NCI-H460 (cell line): ENCODE results near the gene NTHL1. TPM values are rescaled to one million over a fixed set of nuclear protein-coding genes. Genes with fewer than 3 reads are reported as not detected.
A peak's percentile ranks its signal among the peaks of the same experiment; 100 is the strongest.

Source experiments
- DNase-seq: peaks from one replicate; pipeline ENCODE4 v3.0.0-alpha.2; 2016; ENCODE audit warnings: low read depth; ENCODE audit errors: extremely low read depth
- small RNA-seq, 2 experiments: library from RNA; depleted of rRNA; stranded (forward); fragments of <200 nt; gene quantifications; one replicate each; pipeline ENCODE3, GENCODE V24; 2014
- total RNA-seq: library from RNA; depleted of rRNA; stranded (reverse); fragments of >200 nt; shearing (Covaris generic); gene quantifications from 2 replicates; pipeline ENCODE4 v1.2.3, GENCODE V29; 2014; rRNA removed

NTHL1 gene
- total RNA-seq, 1 experiment from 2014 or later = 18.0 TPM

- no peak for DNase-seq
Measured at GRCh38 chr16:1998360-1998835, 49.2 kb downstream of the NTHL1 start.

- no peak for DNase-seq
Measured at GRCh38 chr16:1997494-1998359, 49.9 kb downstream of the NTHL1 start.

DNA sequence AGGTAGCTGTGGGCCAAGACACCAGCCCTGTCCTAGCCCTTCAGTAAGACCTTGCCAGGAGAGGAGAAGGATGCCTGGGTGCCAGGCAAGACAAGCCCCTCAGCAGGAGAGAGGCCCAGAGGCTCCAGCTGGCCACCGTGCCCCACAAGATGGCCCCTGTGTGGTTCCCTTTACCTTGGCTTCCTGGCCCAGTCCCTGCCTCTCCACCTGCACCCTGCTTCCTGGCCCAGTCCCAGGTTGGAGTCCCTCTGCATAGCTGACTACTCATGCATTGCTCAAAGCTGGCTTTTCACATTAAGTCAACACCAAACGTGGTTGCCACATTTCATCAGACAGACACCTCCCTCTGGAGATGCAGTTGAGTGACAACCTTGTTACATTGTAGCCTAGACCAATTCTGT, 53.9 kb downstream of the NTHL1 start:
- DNase-seq = no peak

- DNase-seq = no peak
Measured at GRCh38 chr16:1992704-1993317, 54.8 kb downstream of the NTHL1 start.

DNA sequence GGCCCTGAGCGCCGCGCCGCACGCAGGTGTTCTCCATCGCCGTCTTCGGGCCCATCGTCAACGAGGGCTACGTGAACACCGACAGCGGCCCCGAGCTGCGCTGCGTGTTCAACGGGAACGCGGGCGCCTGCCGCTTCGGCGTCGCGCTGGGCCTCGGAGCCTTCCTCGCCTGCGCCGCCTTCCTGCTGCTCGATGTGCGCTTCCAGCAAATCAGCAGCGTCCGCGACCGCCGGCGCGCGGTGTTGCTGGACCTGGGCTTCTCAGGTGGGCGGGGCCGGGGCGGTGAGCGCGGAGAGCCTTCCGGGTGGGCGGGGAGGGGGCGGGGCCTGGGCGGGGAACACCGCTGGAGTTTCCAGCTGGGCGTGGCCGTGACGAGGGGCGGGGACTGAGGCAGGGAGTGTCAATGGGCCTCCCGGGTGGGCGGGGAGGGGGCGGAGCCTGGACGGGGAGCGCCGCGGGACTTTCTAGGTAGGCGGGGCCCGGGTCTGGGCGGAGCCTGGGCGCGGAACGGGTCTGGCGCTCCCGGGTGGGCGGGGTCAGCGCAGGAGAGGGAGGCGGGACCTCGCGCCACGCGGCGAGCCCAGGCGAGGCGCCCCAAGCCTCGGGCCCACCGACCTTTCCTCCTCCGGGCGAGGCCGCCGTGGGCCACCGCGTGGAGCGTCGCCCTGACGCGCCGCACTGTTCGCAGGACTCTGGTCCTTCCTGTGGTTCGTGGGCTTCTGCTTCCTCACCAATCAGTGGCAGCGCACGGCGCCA, 55.5 kb downstream of the NTHL1 start:
- DNase-seq = peak; percentile 89

DNA sequence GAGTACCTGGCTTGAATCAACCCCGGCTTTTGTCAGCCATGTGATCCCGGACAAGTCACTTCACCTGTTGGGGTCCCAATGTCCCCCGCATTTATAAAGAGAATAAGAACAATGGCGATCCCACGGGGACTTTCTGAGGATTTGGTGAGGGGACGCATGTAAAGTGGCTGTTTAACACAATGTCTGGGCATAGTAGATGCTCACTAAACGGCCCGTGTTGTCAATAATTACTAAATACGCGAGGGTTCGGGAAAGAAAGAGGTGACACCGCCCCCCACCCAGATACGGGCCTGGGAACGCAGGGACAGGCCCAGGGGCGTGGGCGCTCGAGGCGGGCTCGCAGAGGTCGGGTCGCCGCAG, 56.1 kb downstream of the NTHL1 start:
- DNase-seq = no peak

- DNase-seq = no peak
Measured at GRCh38 chr16:1991135-1991551, 56.5 kb downstream of the NTHL1 start.

DNA sequence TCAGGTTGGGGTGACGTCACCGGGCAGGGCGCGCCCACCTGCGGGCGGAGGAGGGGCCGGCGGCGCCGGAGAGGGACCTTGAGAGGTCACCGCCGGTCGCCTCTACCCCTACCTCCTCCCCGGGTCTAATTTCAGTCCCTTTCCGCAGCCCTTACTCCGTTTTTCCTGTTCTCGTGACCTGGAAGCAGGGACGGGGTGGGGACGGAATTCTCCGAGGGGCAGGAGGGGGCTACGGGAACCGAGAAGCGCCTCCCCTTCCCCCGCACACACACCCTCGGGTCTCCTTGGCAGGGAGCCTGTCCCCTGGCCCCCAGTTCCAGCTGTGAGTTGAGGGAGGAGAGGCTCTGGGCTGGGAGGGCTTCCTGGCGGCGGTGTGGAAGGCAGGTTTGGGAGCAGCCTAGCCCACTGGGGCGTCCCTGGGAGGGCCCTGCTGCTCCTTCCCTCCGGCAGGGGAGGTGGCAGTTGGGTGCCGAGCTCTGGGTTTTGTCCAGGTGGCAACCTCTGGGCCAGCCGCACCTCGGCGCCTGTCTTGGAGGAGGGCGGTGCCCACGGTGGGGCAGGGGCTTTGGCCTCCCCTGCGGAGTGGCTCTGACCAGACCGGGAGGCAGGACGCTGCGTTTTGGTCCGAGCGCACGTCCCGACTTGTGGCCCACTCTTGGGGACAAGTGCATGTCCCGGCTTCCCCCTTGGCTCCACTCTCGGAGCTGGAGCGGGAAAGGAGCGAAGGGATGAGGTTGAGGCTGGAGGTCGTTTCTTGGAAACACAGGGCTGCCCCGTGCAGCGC, 57.1 kb downstream of the NTHL1 start:
- DNase-seq = no peak

GRCh38 chr16:1990101-1990350, 57.6 kb downstream of the NTHL1 start:
- no peak for DNase-seq

Small RNA genes lying within 50 kb of the gene (small RNA-seq; reads per million reads assigned to genes)
- 0.02 to 0.06 reads per million in 2 experiments for gene MIR1225
- 0 to 0.12 reads per million in 2 experiments for gene RN7SL219P

Other genes starting within 250 kb of the NTHL1 start
- gene HAGH, start 221.0 kb downstream of the NTHL1 start, total RNA-seq = 63.2 and 73.9 TPM in 2 replicates
- gene FAHD1, start 220.6 kb downstream of the NTHL1 start, total RNA-seq = 29.2 and 33.0 TPM in 2 replicates
- 0.97 and 2.5 TPM in 2 replicates for gene MEIOB, start 175.7 kb downstream of the NTHL1 start, total RNA-seq
- 0.97 and 1.2 TPM in 2 replicates for gene HS3ST6, start 129.4 kb downstream of the NTHL1 start, total RNA-seq
- 5.8 and 7.4 TPM in 2 replicates for gene MSRB1, start 104.6 kb downstream of the NTHL1 start, total RNA-seq
- gene RPL3L, start 93.1 kb downstream of the NTHL1 start, total RNA-seq = not detected in 2 replicates
- gene NDUFB10, start 88.3 kb downstream of the NTHL1 start, total RNA-seq = 206 and 240 TPM in 2 replicates
- gene RPS2, start 83.0 kb downstream of the NTHL1 start, total RNA-seq = 5,880 and 6,554 TPM in 2 replicates
- not detected in 2 replicates for gene RNF151, start 81.0 kb downstream of the NTHL1 start, total RNA-seq
- 32.0 and 34.1 TPM in 2 replicates for gene TBL3, start 75.8 kb downstream of the NTHL1 start, total RNA-seq
- gene NOXO1, start 66.4 kb downstream of the NTHL1 start, total RNA-seq = 0.84 TPM in 1 of 2 replicates, not detected in the other
- gene GFER, start 63.6 kb downstream of the NTHL1 start, total RNA-seq = 26.1 and 30.8 TPM in 2 replicates
- 4.0 and 4.5 TPM in 2 replicates for gene SYNGR3, start 57.9 kb downstream of the NTHL1 start, total RNA-seq
- gene ZNF598, start 38.0 kb downstream of the NTHL1 start, total RNA-seq = 35.1 and 37.1 TPM in 2 replicates
- gene NPW, start 28.0 kb downstream of the NTHL1 start, total RNA-seq = 3.4 and 4.8 TPM in 2 replicates
- 11.1 and 13.3 TPM in 2 replicates for gene NHERF2, start 20.9 kb downstream of the NTHL1 start, total RNA-seq
- gene TSC2, start 151 bp upstream of the NTHL1 start, total RNA-seq = 33.8 and 38.5 TPM in 2 replicates
- 98.8 and 119 TPM in 2 replicates for gene PKD1, start 88.1 kb upstream of the NTHL1 start, total RNA-seq
- gene RAB26, start 100.8 kb upstream of the NTHL1 start, total RNA-seq = 0.66 and 1.2 TPM in 2 replicates
- 52.8 and 55.6 TPM in 2 replicates for gene TRAF7, start 107.9 kb upstream of the NTHL1 start, total RNA-seq
- gene CASKIN1, start 148.8 kb upstream of the NTHL1 start, total RNA-seq = 0.50 and 1.5 TPM in 2 replicates
- 58.5 and 58.7 TPM in 2 replicates for gene MLST8, start 157.6 kb upstream of the NTHL1 start, total RNA-seq
- gene BRICD5, start 163.0 kb upstream of the NTHL1 start, total RNA-seq = 2.1 and 2.9 TPM in 2 replicates
- 8.6 and 11.9 TPM in 2 replicates for gene PGP, start 167.0 kb upstream of the NTHL1 start, total RNA-seq
- gene E4F1, start 175.8 kb upstream of the NTHL1 start, total RNA-seq = 18.6 and 21.7 TPM in 2 replicates
- gene DNASE1L2, start 188.6 kb upstream of the NTHL1 start, total RNA-seq = 0.84 and 1.6 TPM in 2 replicates
- gene ECI1, start 203.8 kb upstream of the NTHL1 start, total RNA-seq = 87.3 and 107 TPM in 2 replicates
- gene RNPS1, start 220.3 kb upstream of the NTHL1 start, total RNA-seq = 142 and 147 TPM in 2 replicates